HepG2 (cell line): ENCODE results near the gene MAP4K3. TPM values are rescaled to one million over a fixed set of nuclear protein-coding genes. Genes with fewer than 3 reads are reported as not detected.
A peak's percentile ranks its signal among the peaks of the same experiment; 100 is the strongest.

Source experiments
- ATAC-seq: fragments of 200-7000 bp; cut with Tn5 transposase; 3 replicates; pipeline ENCODE4 v1.9.1; 2020; ENCODE audit warnings: mild to moderate bottlenecking, moderate library complexity
- BruUV-seq: library from RNA; stranded (reverse); fragments of 400-500 nt; replicated peaks from 2 replicates; lab custom pipeline; 2021; lab: Mats Ljungman, UMichigan
- CTCF ChIA-PET: fragments of 300-600 bp; formaldehyde crosslinking; extraction: SDS; loops from one replicate; lab custom pipeline; 2021; ENCODE audit warnings: low total read pairs, inconsistent platforms, low intra/inter-chr PET ratio; lab: Yijun Ruan, JAX
- POLR2A ChIA-PET: fragments of 350-600 bp; sonication (Branson Sonifier 250); formaldehyde crosslinking; loops from one replicate; lab custom pipeline; 2020; ENCODE audit warnings: antibody characterized with exemption, inconsistent platforms; lab: Yijun Ruan, JAX
- DNase-seq: peaks from one replicate; pipeline ENCODE4 v3.0.0-alpha.2; 2015; ENCODE audit warnings: low spot score
- FAIRE-seq: peaks from 3 replicates; lab custom pipeline; 2011; peaks lifted over from hg19 to GRCh38; lab: Jason Lieb, UNC
- H2AFZ ChIP-seq: one replicate; pipeline ENCODE4 v1.6.1; 2011; ENCODE audit warnings: low read length, inconsistent platforms
- H3K27ac ChIP-seq: fragments of 300-600 bp; 3 replicates; pipeline ENCODE4 v1.8.0; 2011; ENCODE audit warnings: mixed run types, mild to moderate bottlenecking, mixed read lengths, low read length, inconsistent platforms; ENCODE audit not compliant: insufficient read depth; ENCODE audit errors: extremely low read length
- H3K27me3 ChIP-seq, 2 experiments: fragments of 200-600 bp in 1 of 2; 2 replicates in 1 of 2; 3 replicates in 1 of 2; pipeline versions ENCODE4 v1.6.0 to v1.8.0; 2011; ENCODE audit warnings: low read length in 2 of 2, mild to moderate bottlenecking in 2 of 2, moderate library complexity in 2 of 2, inconsistent platforms in 1 of 2; ENCODE audit not compliant: insufficient read depth in 2 of 2, control insufficient read depth in 1 of 2
- H3K36me3 ChIP-seq, 2 experiments: fragments of 200-600 bp in 1 of 2; replicated peaks in 1 of 2; 2 replicates in 1 of 2; 3 replicates in 1 of 2; pipeline versions ENCODE4 v1.5.1 to v1.8.0; 2011; ENCODE audit warnings: low read length in 2 of 2, inconsistent platforms in 1 of 2; ENCODE audit not compliant: insufficient read depth in 2 of 2, control insufficient read depth in 1 of 2
- H3K4me1 ChIP-seq: 2 replicates; pipeline ENCODE4 v1.5.1; 2012; ENCODE audit warnings: low read length, inconsistent platforms; ENCODE audit not compliant: insufficient read depth
- H3K4me2 ChIP-seq: 2 replicates; pipeline ENCODE4 v1.6.0; 2011; ENCODE audit warnings: low read depth, low read length, inconsistent platforms
- H3K4me3 ChIP-seq, 3 experiments: fragments of 200-600 bp in 1 of 3; sonication (generic), shearing (Covaris generic) in 1 of 3; replicated peaks in 1 of 3; 2 replicates each; pipeline ENCODE4 v1.5.1; 2011 to 2016; ENCODE audit warnings: low read length in 3 of 3, inconsistent platforms in 2 of 3, low read depth in 2 of 3, mild to moderate bottlenecking in 2 of 3, control low read depth in 1 of 3, mixed read lengths in 1 of 3; ENCODE audit not compliant: insufficient read depth in 1 of 3
- H3K79me2 ChIP-seq: one replicate; pipeline ENCODE4 v1.6.1; 2011; ENCODE audit warnings: low read length, inconsistent platforms; ENCODE audit not compliant: insufficient read depth
- H3K9ac ChIP-seq: 2 replicates; pipeline ENCODE4 v1.6.0; 2011; ENCODE audit warnings: mild to moderate bottlenecking, low read depth, low read length, inconsistent platforms; ENCODE audit not compliant: insufficient read depth
- H3K9me3 ChIP-seq: 2 replicates; pipeline ENCODE4 v1.5.1; 2012; ENCODE audit warnings: mild to moderate bottlenecking, low read length
- H4K20me1 ChIP-seq: 2 replicates; pipeline ENCODE4 v1.6.0; 2011; ENCODE audit warnings: inconsistent platforms, mild to moderate bottlenecking, low read length, moderate library complexity; ENCODE audit not compliant: insufficient read depth
- ELF3 ChIP-seq: IDR thresholded peaks from 2 replicates; pipeline ENCODE4 v1.6.1; 2016; ENCODE audit warnings: missing genetic modification reagents, missing compliant biosample characterization
- GABPB1 ChIP-seq: IDR thresholded peaks from 2 replicates; pipeline ENCODE4 v1.6.1; 2016; ENCODE audit warnings: mild to moderate bottlenecking, missing genetic modification reagents, moderate library complexity, missing compliant biosample characterization
- GATAD2A ChIP-seq: IDR thresholded peaks from 2 replicates; pipeline ENCODE4 v1.6.1; 2016
- HNRNPLL ChIP-seq: fragments of 200-400 bp; formaldehyde crosslinking; IDR thresholded peaks from 2 replicates; pipeline ENCODE4 v1.6.1; 2017; ENCODE audit warnings: mild to moderate bottlenecking, low read depth, low read length; ENCODE audit not compliant: poor library complexity, severe bottlenecking
- IKZF4 ChIP-seq: sonication (generic); formaldehyde crosslinking; IDR thresholded peaks from 2 replicates; pipeline ENCODE4 v1.5.1; 2020; ENCODE audit warnings: borderline replicate concordance, mild to moderate bottlenecking, low read depth, missing genetic modification reagents; ENCODE audit errors: not compliant biosample characterization
- IRF2 ChIP-seq: IDR thresholded peaks from 2 replicates; pipeline ENCODE4 v1.6.1; 2018; ENCODE audit warnings: missing genetic modification reagents, missing compliant biosample characterization
- KDM5A ChIP-seq: fragments of 200-600 bp; sonication (generic); IDR thresholded peaks from 2 replicates; pipeline ENCODE4 v1.7.0; 2018; ENCODE audit warnings: antibody characterized with exemption, mild to moderate bottlenecking, low read length, borderline replicate concordance
- LCORL ChIP-seq, 2 experiments: fragments of 450-650 bp in 1 of 2; sonication (generic) in 1 of 2; formaldehyde crosslinking in 1 of 2; IDR thresholded peaks; 2 replicates each; pipeline versions ENCODE4 v1.5.0 to v1.6.1; 2017 to 2020; ENCODE audit warnings: antibody characterized with exemption in 1 of 2, missing genetic modification reagents in 1 of 2
- NCOA2 ChIP-seq: sonication (generic); formaldehyde crosslinking; IDR thresholded peaks from 2 replicates; pipeline ENCODE4 v1.8.0; 2022; ENCODE audit warnings: inconsistent platforms
- PCBP1 ChIP-seq: fragments of 200-400 bp; formaldehyde crosslinking; IDR thresholded peaks from 2 replicates; pipeline ENCODE4 v1.6.1; 2017; ENCODE audit warnings: mild to moderate bottlenecking, low read depth, low read length, borderline replicate concordance
- PITX1 ChIP-seq: sonication (generic); formaldehyde crosslinking; IDR thresholded peaks from 2 replicates; pipeline ENCODE4 v1.5.1; 2020; ENCODE audit warnings: mild to moderate bottlenecking, missing genetic modification reagents
- SALL1 ChIP-seq: sonication (generic); formaldehyde crosslinking; IDR thresholded peaks from 2 replicates; pipeline ENCODE4 v1.8.0; 2022; ENCODE audit warnings: mild to moderate bottlenecking, missing genetic modification reagents
- SAP130 ChIP-seq: IDR thresholded peaks from 2 replicates; pipeline ENCODE4 v1.6.1; 2016; ENCODE audit warnings: low read depth
- SMAD3 ChIP-seq: sonication (generic); formaldehyde crosslinking; IDR thresholded peaks from 2 replicates; pipeline ENCODE4 v1.4.0; 2020; ENCODE audit warnings: missing genetic modification reagents
- SNAPC5 ChIP-seq: sonication (generic); formaldehyde crosslinking; IDR thresholded peaks from 2 replicates; pipeline ENCODE4 v1.8.1; 2023; ENCODE audit warnings: mild to moderate bottlenecking, missing genetic modification reagents, borderline replicate concordance
- UBTF ChIP-seq: sonication (generic); formaldehyde crosslinking; IDR thresholded peaks from 2 replicates; pipeline ENCODE4 v1.4.0; 2020; ENCODE audit warnings: mild to moderate bottlenecking, missing genetic modification reagents
- ZBTB34 ChIP-seq: sonication (generic); formaldehyde crosslinking; IDR thresholded peaks from 2 replicates; pipeline ENCODE4 v1.8.0; 2022; ENCODE audit warnings: mild to moderate bottlenecking, missing genetic modification reagents
- ZNF292 ChIP-seq: sonication (generic); formaldehyde crosslinking; IDR thresholded peaks from 2 replicates; pipeline ENCODE4 v1.8.1; 2022; ENCODE audit warnings: mild to moderate bottlenecking, low read depth, missing genetic modification reagents, borderline replicate concordance
- ZNF331 ChIP-seq: sonication (generic); formaldehyde crosslinking; IDR thresholded peaks from 2 replicates; pipeline ENCODE4 v1.4.0; 2020; ENCODE audit warnings: missing genetic modification reagents
- ZNF335 ChIP-seq: sonication (generic); formaldehyde crosslinking; IDR thresholded peaks from 2 replicates; pipeline ENCODE4 v1.4.0; 2020; ENCODE audit warnings: missing genetic modification reagents
- WGBS: methylation state at CpG from one replicate; pipeline ENCODE4 v1.1.6; 2017; ENCODE audit warnings: low lambda C conversion rate; 5-methylcytosine and 5-hydroxymethylcytosine counted together
- in situ Hi-C: cut with HindIII; loops from 2 replicates; pipeline ENCODE4 v1.10.0; 2017; ENCODE audit warnings: low pct_unique_long_range_greater_than_20kb; ENCODE audit not compliant: extremely low pct_ligation_motif_present
- intact Hi-C: fragments of 100-400 bp; cut with micrococcal nuclease; formaldehyde crosslinking; loops from one replicate; pipeline ENCODE4 v1.10.0; 2022; ENCODE audit not compliant: unreplicated experiment
- polyA plus RNA-seq, 8 experiments: library from polyadenylated mRNA; depleted of rRNA in 3 of 8; stranded (reverse) in 7 of 8; unstranded in 1 of 8; fragments of >200 nt; fragmentation: Illumina TruSeq in 4 of 8; extraction: Trizol in 4 of 8; gene quantifications; 2 replicates each; pipeline versions ENCODE4 v1.2.1 to v1.2.3, GENCODE V29; 2011 to 2016; ENCODE audit warnings: low read depth in 4 of 8, missing spikeins in 1 of 8, mixed read lengths in 1 of 8; ENCODE audit not compliant: insufficient read depth in 1 of 8
- total RNA-seq, 5 experiments: library from RNA; depleted of rRNA; stranded (reverse); fragments of >200 nt; fragmentation: Illumina TruSeq; extraction: Trizol; gene quantifications; 2 replicates each; pipeline ENCODE4 v1.2.3, GENCODE V29; 2016; ENCODE audit warnings: low read depth in 1 of 5

The MAP4K3 gene
- total and polyA plus RNA-seq, 2 of the 13 experiments (the other 11 are each of a cell fraction or from before 2014, with no cell fraction given), result 45.9 to 53.2 TPM

- Histone ChIP-seq H3K4me1 (peaks cover 29% of the 10 kb centered on the region), H3K4me3 (peak overlapping the region; percentile 58 to 73 (median 68); a peak in 5 of 6 replicates), H3K4me2 (peak overlapping the region; percentile 89), H3K27me3 (no peaks in the 10 kb centered on the region), H3K27ac (peak overlapping the region; percentile 39), H4K20me1 (no peaks in the 10 kb centered on the region), H3K9ac (peak overlapping the region; percentile 56), H3K79me2 (no peaks in the 10 kb centered on the region), H3K36me3 (no peaks in the 10 kb centered on the region), H3K9me3 (no peaks in the 10 kb centered on the region), H2AFZ (peak overlapping the region; percentile 99)
- 7% methylated on average over 9 of the region's 9 CpGs for whole genome bisulfite sequencing
- ChIA-PET POLR2A (interaction anchor here (0.8 to 3.4 kb wide), 4 partner anchors 90 to 115 kb away, joined by 4 to 71 read pairs (median 16); partner anchors contain the start of gene SOS1), CTCF (interaction anchor here (1.1 to 4.8 kb wide), 4 partner anchors 105 to 302 kb away, joined by 3 to 109 read pairs (median 30); partner anchors contain the start of gene SOS1)
- FAIRE-seq (peak; percentile 70), ATAC-seq (peak; percentile 88), DNase-seq (peak; percentile 73)
- in situ Hi-C loops (loop anchor here (5.0 kb wide), 3 partner anchors 111 to 281 kb away; no protein-coding TSS in a partner anchor), intact Hi-C loops (loop anchor here (1.0 kb wide), 4 partner anchors 90 to 302 kb away; partner anchors contain the start of gene SOS1)
- no TSS peak for BruUV-seq
- TF ChIP-seq ZBTB34 (CRISPR knock-in tag) (0 out of 2 replicates have a peak, but pooled peaks have one; percentile 25), GATAD2A (peak; percentile 66), KDM5A (peak; percentile 62; the same call in 1 of the 2 replicates), IRF2 (CRISPR knock-in tag) (peak; percentile 73), ELF3 (peak; percentile 54), ZNF292 (CRISPR knock-in tag) (peak; percentile 67; the same call in 1 of the 2 replicates), SALL1 (CRISPR knock-in tag) (peak; percentile 69), PCBP1 (no peak), NCOA2 (CRISPR knock-in tag) (peak; percentile 46; the same call in 1 of the 2 replicates), ZNF331 (peak; percentile 28; the same call in 1 of the 2 replicates), SAP130 (CRISPR knock-in tag) (peak; percentile 73), PITX1 (peak; percentile 30; the same call in 1 of the 2 replicates), IKZF4 (CRISPR knock-in tag) (peak; percentile 21), UBTF (CRISPR knock-in tag) (peak; percentile 41; the same call in 1 of the 2 replicates), GABPB1 (CRISPR knock-in tag) (peak; percentile 42; the same call in 1 of the 2 replicates), HNRNPLL (no peak), SMAD3 (CRISPR knock-in tag) (peak; percentile 86; the same call in 1 of the 2 replicates), ZNF335 (CRISPR knock-in tag) (0 out of 2 replicates have a peak, but pooled peaks have one; percentile 30), LCORL (IDR thresholded peaks at IDR 0.05) (no peak), LCORL (CRISPR knock-in tag; IDR thresholded peaks at IDR 0.05) (peak; percentile 37; the same call in 1 of the 2 replicates), SNAPC5 (CRISPR knock-in tag) (peak; percentile 59; the same call in 1 of the 2 replicates)
These were observed 209.3 kb downstream of the MAP4K3 start for GRCh38 chr2:39227628-39228412.
